Measurements from ENCODE around the gene COL26A1. TPM values are rescaled to one million over a fixed set of nuclear protein-coding genes. Genes with fewer than 3 reads are reported as not detected.
A peak's percentile ranks its signal among the peaks of the same experiment; 100 is the strongest.

Gene COL26A1
- total RNA-seq, 2 experiments from 2014 or later = not detected

- Mint-ChIP-seq H3K9me3 (no peaks in the 10 kb centered on the region), H3K27me3 (no peaks in the 10 kb centered on the region), H3K4me1 (ENCODE audit: low read depth) (peaks cover 3% of the 10 kb centered on the region), H3K27ac (no peak overlapping the region), H3K4me3 (no peak overlapping the region), H3K36me3 (no peaks in the 10 kb centered on the region)
- ChIA-PET POLR2A (no interaction called here), CTCF (no interaction called here)
- intact Hi-C loops (cut with micrococcal nuclease) = no loop called here
- DNase-seq = no peak
Observed at GRCh38 chr7:101545441-101546190, 182.9 kb downstream of the COL26A1 start.

DNA sequence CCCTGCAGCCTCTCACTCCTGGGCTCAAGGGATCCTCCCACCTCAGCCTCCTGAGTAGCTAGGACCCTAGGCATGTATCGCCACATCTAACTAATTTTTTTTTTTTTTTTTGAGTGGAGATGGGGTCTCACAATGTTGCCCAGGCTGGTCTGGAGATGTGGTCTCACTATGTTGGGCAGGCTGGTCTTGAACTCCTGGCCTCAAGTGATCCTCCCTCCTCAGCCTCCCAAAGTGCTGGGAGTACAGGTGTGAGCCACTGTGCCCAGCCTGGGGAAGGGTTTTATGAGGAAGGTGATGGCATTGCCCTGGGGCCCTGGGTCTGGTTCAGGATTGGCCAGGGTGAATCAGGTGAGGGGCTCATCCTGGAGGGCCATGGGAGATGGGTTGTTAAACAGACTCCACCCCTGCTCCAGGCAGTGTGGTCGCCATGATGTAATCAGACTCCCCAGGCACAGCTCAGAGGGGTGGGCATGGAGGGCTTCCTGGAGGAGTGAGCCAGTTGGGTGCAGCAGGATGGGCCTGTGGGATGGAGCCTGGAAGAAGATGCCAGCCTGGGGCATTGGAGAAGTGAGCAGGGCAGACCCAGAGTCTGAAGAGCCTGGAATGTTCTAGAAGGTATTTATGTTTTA is 183.7 kb downstream of the COL26A1 start:
- ChIA-PET POLR2A (no interaction called here), CTCF (no interaction called here)
- H3K27ac Mint-ChIP-seq = no peak overlapping the region
- no peaks in the 10 kb centered on the region for H3K9me3 Mint-ChIP-seq
- no peak overlapping the region for H3K4me3 Mint-ChIP-seq
- no peak for DNase-seq
- no peaks in the 10 kb centered on the region for H3K36me3 Mint-ChIP-seq
- intact Hi-C loops (cut with micrococcal nuclease) = no loop called here
- no peaks in the 10 kb centered on the region for H3K27me3 Mint-ChIP-seq
- peaks cover 3% of the 10 kb centered on the region for H3K4me1 Mint-ChIP-seq (ENCODE audit: low read depth)

GRCh38 chr7:101547022-101547915 is 184.6 kb downstream of the COL26A1 start:
- Mint-ChIP-seq H3K27me3 (no peaks in the 10 kb centered on the region), H3K4me3 (no peak overlapping the region), H3K36me3 (no peaks in the 10 kb centered on the region), H3K4me1 (ENCODE audit: low read depth) (peaks cover 3% of the 10 kb centered on the region), H3K27ac (no peak overlapping the region), H3K9me3 (no peaks in the 10 kb centered on the region)
- POLR2A ChIA-PET = no interaction called here
- intact Hi-C loops (cut with micrococcal nuclease) = no loop called here
- CTCF ChIA-PET = no interaction called here
- no peak for DNase-seq

- no peak overlapping the region for H3K4me3 Mint-ChIP-seq
- no peaks in the 10 kb centered on the region for H3K4me1 Mint-ChIP-seq (ENCODE audit: low read depth)
- H3K36me3 Mint-ChIP-seq = no peaks in the 10 kb centered on the region
- intact Hi-C loops (cut with micrococcal nuclease) = no loop called here
- POLR2A ChIA-PET = no interaction called here
- H3K27me3 Mint-ChIP-seq = no peaks in the 10 kb centered on the region
- DNase-seq = no peak
- CTCF ChIA-PET = no interaction called here
- no peak overlapping the region for H3K27ac Mint-ChIP-seq
- no peaks in the 10 kb centered on the region for H3K9me3 Mint-ChIP-seq
Observed at GRCh38 chr7:101547916-101548661, 185.4 kb downstream of the COL26A1 start.

DNA sequence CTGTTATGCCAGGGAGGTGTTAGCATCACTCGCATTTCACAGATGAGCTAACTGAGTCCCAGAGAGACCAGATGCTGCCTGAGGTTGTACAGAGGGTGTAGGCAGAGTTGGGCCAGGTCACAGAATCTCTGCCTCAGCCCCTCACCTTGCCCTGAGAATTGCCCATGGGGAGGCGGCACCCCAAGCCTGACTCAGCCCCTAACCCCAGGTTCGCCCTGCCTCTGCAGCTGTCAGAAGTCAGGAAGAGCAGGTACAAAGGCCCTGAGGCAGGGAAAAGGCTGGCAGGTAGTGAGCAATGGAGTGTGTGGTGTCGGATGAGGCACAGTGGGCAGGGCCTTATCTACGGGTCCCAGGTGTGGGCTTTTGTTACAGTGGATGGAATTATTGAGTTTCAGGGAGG is 187.1 kb downstream of the COL26A1 start:
- intact Hi-C loops (cut with micrococcal nuclease) = no loop called here
- no peak for DNase-seq
- H3K36me3 Mint-ChIP-seq = no peaks in the 10 kb centered on the region
- H3K4me3 Mint-ChIP-seq = no peak overlapping the region
- H3K4me1 Mint-ChIP-seq (ENCODE audit: low read depth) = no peaks in the 10 kb centered on the region
- H3K27me3 Mint-ChIP-seq = no peaks in the 10 kb centered on the region
- H3K27ac Mint-ChIP-seq = no peak overlapping the region
- POLR2A ChIA-PET = no interaction called here
- CTCF ChIA-PET = interaction anchor here (1.2 kb wide), 1 partner anchor 722 kb away, joined by 3 read pairs; no protein-coding TSS in a partner anchor
- H3K9me3 Mint-ChIP-seq = no peaks in the 10 kb centered on the region

DNA sequence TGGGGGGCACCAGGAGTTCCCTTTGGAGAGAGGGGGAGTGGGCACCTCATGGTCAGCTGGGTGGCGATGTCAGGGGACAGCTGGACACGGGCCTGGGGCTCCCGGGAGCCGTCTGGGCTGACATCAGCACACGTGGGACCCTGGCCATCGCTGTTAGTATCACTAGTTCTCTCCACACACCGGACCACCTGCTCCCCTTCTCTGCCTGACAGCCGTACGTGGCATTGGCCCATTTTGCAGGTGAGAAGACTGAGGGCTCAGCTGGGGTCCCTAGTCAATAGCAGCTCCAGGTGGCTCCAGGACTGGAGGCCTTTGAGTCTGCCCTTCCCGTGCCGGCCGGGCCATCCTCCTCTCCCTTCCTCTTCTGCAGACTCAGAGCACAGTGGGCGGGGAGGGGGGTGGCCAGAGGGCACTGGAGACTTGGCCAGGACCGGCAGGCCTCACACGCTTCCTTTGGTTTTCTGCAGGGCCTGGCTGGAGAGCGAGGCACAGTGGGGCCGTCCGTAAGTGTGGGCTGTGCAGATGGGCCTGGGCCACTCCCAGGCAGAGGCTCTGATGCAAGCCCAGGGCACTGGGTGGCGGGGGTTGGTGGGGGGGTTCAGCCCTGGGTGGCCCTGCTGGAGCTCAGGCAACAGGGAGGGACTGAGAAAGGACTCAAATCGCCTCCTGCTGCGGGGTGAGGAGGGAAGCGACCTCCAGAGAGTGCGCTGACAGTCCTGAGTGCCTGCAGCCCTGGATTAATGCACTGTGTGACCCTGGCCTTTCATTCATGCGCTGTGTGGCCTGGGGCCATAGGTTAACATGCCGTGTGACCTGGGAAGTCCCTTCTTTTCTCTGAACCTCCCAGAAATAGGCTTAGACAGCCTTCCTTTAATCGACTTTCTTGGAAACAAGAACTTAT is 188.2 kb downstream of the COL26A1 start:
- intact Hi-C loops (cut with micrococcal nuclease) = no loop called here
- CTCF ChIA-PET = interaction anchor here (0.9 to 1.2 kb wide), 2 partner anchors 8 to 721 kb away, joined by 3 read pairs; no protein-coding TSS in a partner anchor
- Mint-ChIP-seq H3K36me3 (no peaks in the 10 kb centered on the region), H3K4me3 (no peak overlapping the region), H3K27me3 (no peaks in the 10 kb centered on the region), H3K9me3 (no peaks in the 10 kb centered on the region), H3K27ac (no peak overlapping the region), H3K4me1 (ENCODE audit: low read depth) (no peaks in the 10 kb centered on the region)
- peak; percentile 7 for DNase-seq
- POLR2A ChIA-PET = no interaction called here

GRCh38 chr7:101553018-101553770 is 190.5 kb downstream of the COL26A1 start:
- ChIA-PET POLR2A (no interaction called here), CTCF (no interaction called here)
- Mint-ChIP-seq H3K4me1 (ENCODE audit: low read depth) (no peaks in the 10 kb centered on the region), H3K9me3 (no peaks in the 10 kb centered on the region), H3K27ac (no peak overlapping the region), H3K4me3 (no peak overlapping the region), H3K27me3 (peaks cover 4% of the 10 kb centered on the region), H3K36me3 (no peaks in the 10 kb centered on the region)
- DNase-seq = no peak
- intact Hi-C loops (cut with micrococcal nuclease) = no loop called here

GRCh38 chr7:101553771-101554445 is 191.2 kb downstream of the COL26A1 start:
- POLR2A ChIA-PET = no interaction called here
- H3K36me3 Mint-ChIP-seq = no peaks in the 10 kb centered on the region
- H3K27me3 Mint-ChIP-seq = peaks cover 4% of the 10 kb centered on the region
- H3K27ac Mint-ChIP-seq = no peak overlapping the region
- H3K4me1 Mint-ChIP-seq (ENCODE audit: low read depth) = no peaks in the 10 kb centered on the region
- intact Hi-C loops (cut with micrococcal nuclease) = no loop called here
- CTCF ChIA-PET = interaction anchor here (0.5 kb wide), 1 partner anchor 141 kb away, joined by 4 read pairs; no protein-coding TSS in a partner anchor
- no peak for DNase-seq
- H3K9me3 Mint-ChIP-seq = no peaks in the 10 kb centered on the region
- no peak overlapping the region for H3K4me3 Mint-ChIP-seq

DNA sequence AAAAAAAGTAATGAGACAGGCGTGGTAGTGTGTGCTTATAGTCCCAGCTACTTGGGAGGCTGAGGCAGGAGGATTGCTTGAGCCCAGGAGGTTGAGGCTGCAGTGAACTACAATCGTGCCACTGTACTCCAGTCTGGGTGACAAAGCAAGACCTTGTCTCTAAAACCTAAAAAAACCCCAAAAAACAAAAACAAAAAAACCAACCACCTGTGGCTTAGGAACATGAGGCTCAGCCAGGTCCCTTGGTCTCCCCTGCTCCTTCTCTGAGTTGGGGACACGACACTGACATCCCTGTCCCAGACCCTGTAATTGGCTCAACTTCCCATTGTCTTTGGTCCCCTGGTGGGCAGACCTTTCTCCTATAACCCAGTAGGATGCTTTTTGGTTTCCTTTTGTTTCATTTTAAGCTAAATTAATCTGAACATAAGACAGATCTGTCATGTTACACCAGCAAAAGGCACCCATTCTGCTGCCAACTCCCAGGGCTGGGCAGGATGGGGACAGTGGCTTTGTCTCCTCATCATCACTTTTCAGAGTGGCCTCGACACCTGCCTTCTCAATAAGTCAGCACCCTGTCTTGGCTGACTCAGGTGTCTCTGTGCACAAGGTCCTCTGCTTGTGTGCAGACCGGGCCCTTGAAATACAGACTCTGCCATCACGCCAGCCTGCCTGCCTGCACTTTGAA is 192.1 kb downstream of the COL26A1 start:
- no peak for DNase-seq
- Mint-ChIP-seq H3K27me3 (peaks cover 4% of the 10 kb centered on the region), H3K4me1 (ENCODE audit: low read depth) (no peaks in the 10 kb centered on the region), H3K27ac (no peak overlapping the region), H3K9me3 (peaks cover 1% of the 10 kb centered on the region), H3K4me3 (no peak overlapping the region), H3K36me3 (no peaks in the 10 kb centered on the region)
- ChIA-PET CTCF (interaction anchor here (0.5 kb wide), 1 partner anchor 142 kb away, joined by 4 read pairs; no protein-coding TSS in a partner anchor), POLR2A (no interaction called here)
- intact Hi-C loops (cut with micrococcal nuclease) = no loop called here

DNA sequence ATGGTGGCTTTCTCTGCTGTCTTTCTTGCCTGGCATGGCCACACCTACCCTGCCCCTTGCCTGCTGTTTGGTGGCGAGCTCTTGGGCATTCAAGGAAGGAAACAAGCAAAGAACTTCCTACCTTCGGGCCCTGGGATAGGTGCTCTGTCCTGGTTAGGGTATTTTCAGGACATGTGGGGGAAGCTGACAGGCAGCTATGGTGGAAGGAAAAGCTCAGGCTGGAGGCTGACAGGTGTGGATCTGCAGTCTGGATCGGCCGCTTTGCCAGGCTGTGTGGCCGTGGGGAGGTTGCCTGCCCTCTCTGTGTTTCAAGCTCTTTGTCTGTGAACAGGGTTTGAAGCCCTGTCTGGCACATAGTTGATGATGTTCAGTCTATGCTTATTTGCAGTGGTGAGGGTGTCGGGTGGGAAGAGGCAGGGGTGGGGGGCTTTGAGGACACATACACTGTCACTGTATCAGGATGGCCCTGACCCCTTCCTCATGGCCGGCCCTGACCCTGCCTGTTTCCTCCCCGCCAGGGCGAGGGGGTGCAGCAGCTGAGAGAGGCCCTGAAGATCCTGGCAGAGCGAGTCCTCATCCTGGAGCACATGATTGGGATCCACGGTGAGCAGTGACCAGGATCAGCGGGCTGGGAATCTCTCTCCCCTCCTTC is 192.7 kb downstream of the COL26A1 start:
- POLR2A ChIA-PET = no interaction called here
- H3K4me1 Mint-ChIP-seq (ENCODE audit: low read depth) = no peaks in the 10 kb centered on the region
- no peak overlapping the region for H3K4me3 Mint-ChIP-seq
- DNase-seq = no peak
- peaks cover 4% of the 10 kb centered on the region for H3K27me3 Mint-ChIP-seq
- CTCF ChIA-PET = no interaction called here
- no peaks in the 10 kb centered on the region for H3K36me3 Mint-ChIP-seq
- H3K9me3 Mint-ChIP-seq = peaks cover 3% of the 10 kb centered on the region
- intact Hi-C loops (cut with micrococcal nuclease) = no loop called here
- no peak overlapping the region for H3K27ac Mint-ChIP-seq

All from activated CD4-positive, alpha-beta memory T cell treated with anti-CD3 and anti-CD28 coated beads for 36 hours (primary cell).